Gastrocnemius medialis (tissue), 4 donors: ENCODE measurements around the gene IPO5. TPM values are rescaled to one million over a fixed set of nuclear protein-coding genes. Genes with fewer than 3 reads are reported as not detected.
"Not testable (repeated sequence)": the region's sequence is repeated elsewhere in the genome, so short reads cannot be mapped to it uniquely, and the experiment has no call there.

Experiments used
- ATAC-seq, 2 donors: fragments of 150-250 bp; one replicate each; pipeline ENCODE4 v1.9.1; 2016
- DNase-seq, 2 donors: peaks; one replicate each; pipeline ENCODE4 v3.0.0-alpha.2; 2019
- H3K27ac ChIP-seq, 4 donors: fragments of 200-600 bp; sonication (generic); 1 replicate in 1 of 4; 2 replicates in 3 of 4; pipeline ENCODE4 v1.5.1; 2016 to 2018; ENCODE audit warnings: mild to moderate bottlenecking in 2 of 4, moderate library complexity in 1 of 4
- H3K27me3 ChIP-seq, 3 donors: fragments of 200-600 bp; sonication (generic) in 2 of 3; 1 replicate in 1 of 3; 2 replicates in 2 of 3; pipeline versions ENCODE4 v1.5.1 to v1.6.0; 2016 to 2019; ENCODE audit warnings: mild to moderate bottlenecking in 1 of 3, moderate library complexity in 1 of 3
- H3K36me3 ChIP-seq, 2 donors: fragments of 200-600 bp; sonication (generic) in 1 of 2; one replicate each; pipeline ENCODE4 v1.5.1; 2017 to 2018
- H3K4me1 ChIP-seq, 2 donors: fragments of 200-600 bp; sonication (generic) in 1 of 2; one replicate each; pipeline ENCODE4 v1.5.1; 2016 to 2017; ENCODE audit warnings: mild to moderate bottlenecking in 2 of 2
- H3K4me3 ChIP-seq, 4 donors: fragments of 200-600 bp; sonication (generic) in 3 of 4; 1 replicate in 1 of 4; 2 replicates in 3 of 4; pipeline ENCODE4 v1.5.1; 2016 to 2019; ENCODE audit warnings: mild to moderate bottlenecking in 2 of 4
- H3K9me3 ChIP-seq, 3 donors: fragments of 200-600 bp; sonication (generic) in 2 of 3; 1 replicate in 1 of 3; 2 replicates in 2 of 3; pipeline ENCODE4 v1.5.1; 2016 to 2019
- POLR2A ChIP-seq, 2 donors: fragments of 450-650 bp; IDR thresholded peaks; one replicate each; pipeline ENCODE4 v1.6.1; 2017; ENCODE audit warnings: antibody characterized with exemption in 2 of 2, mild to moderate bottlenecking in 2 of 2, moderate library complexity in 2 of 2
- in situ Hi-C, 4 donors: fragments of 200-750 bp; cut with MboI; loops; one replicate each; pipeline versions ENCODE4 v1.15.0 to v1.8.0; 2017; ENCODE audit warnings: low sequenced_read_pairs in 4 of 4
- intact Hi-C: fragments of 100-400 bp; cut with DNase I; formaldehyde crosslinking; loops from one replicate; pipeline ENCODE4 v1.15.1; 2023; ENCODE audit warnings: low total_unique reads
- total RNA-seq, 4 donors: library from RNA; depleted of rRNA; stranded (reverse); fragments of >200 nt; gene quantifications; one replicate each; pipeline versions ENCODE4 v1.1.0 to v1.2.3, GENCODE V29; 2016
- TF ChIP-seq, protein P1 (sequence below), 5 experiments: fragments of 450-650 bp in 3 of 5; fragments of 200-600 bp in 2 of 5; sonication (generic) in 2 of 5; IDR thresholded peaks in 4 of 5; conservative IDR thresholded peaks in 1 of 5; 1 replicate in 4 of 5; 2 replicates in 1 of 5; pipeline ENCODE4 v1.5.1; 2016 to 2019; ENCODE audit warnings: antibody characterized with exemption in 5 of 5, mild to moderate bottlenecking in 3 of 5, moderate library complexity in 3 of 5

Gene IPO5
- total RNA-seq, 4 donors from 2014 or later, result 157 to 184 (median 177) TPM

GRCh38 chr13:98044301-98044700 lies 90.8 kb downstream of the IPO5 start:
- no peaks in the 10 kb centered on the region for H3K36me3 ChIP-seq
- intact Hi-C loops (no loop called here), in situ Hi-C loops (no loop called here)
- H3K27me3 ChIP-seq, result no peaks in the 10 kb centered on the region
- H3K4me1 ChIP-seq, result no peaks in the 10 kb centered on the region
- H3K4me3 ChIP-seq, result no peak overlapping the region
- DNase-seq, result no peak
- no peak overlapping the region for H3K27ac ChIP-seq
- TF ChIP-seq, protein P1, sequence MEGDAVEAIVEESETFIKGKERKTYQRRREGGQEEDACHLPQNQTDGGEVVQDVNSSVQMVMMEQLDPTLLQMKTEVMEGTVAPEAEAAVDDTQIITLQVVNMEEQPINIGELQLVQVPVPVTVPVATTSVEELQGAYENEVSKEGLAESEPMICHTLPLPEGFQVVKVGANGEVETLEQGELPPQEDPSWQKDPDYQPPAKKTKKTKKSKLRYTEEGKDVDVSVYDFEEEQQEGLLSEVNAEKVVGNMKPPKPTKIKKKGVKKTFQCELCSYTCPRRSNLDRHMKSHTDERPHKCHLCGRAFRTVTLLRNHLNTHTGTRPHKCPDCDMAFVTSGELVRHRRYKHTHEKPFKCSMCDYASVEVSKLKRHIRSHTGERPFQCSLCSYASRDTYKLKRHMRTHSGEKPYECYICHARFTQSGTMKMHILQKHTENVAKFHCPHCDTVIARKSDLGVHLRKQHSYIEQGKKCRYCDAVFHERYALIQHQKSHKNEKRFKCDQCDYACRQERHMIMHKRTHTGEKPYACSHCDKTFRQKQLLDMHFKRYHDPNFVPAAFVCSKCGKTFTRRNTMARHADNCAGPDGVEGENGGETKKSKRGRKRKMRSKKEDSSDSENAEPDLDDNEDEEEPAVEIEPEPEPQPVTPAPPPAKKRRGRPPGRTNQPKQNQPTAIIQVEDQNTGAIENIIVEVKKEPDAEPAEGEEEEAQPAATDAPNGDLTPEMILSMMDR (IDR thresholded peaks at IDR 0.05 in 4 of 5, conservative IDR thresholded peaks at IDR 0.05 in 1 of 5), result no peak
- TF ChIP-seq POLR2A (IDR thresholded peaks at IDR 0.05), result no peak
- ATAC-seq, result no peak
- H3K9me3 ChIP-seq, result no peaks in the 10 kb centered on the region

- intact Hi-C loops, H3K27ac ChIP-seq, H3K27me3 ChIP-seq, H3K9me3 ChIP-seq, ATAC-seq, DNase-seq, H3K36me3 ChIP-seq, H3K4me1 ChIP-seq, in situ Hi-C loops, H3K4me3 ChIP-seq: not testable (repeated sequence)
These were observed 94.3 kb downstream of the IPO5 start for GRCh38 chr13:98047785-98048184.

GRCh38 chr13:98048265-98048664 lies 94.8 kb downstream of the IPO5 start:
- H3K9me3 ChIP-seq, result no peaks in the 10 kb centered on the region
- intact Hi-C loops (no loop called here), in situ Hi-C loops (no loop called here)
- H3K4me1 ChIP-seq, result no peaks in the 10 kb centered on the region
- TF ChIP-seq POLR2A (IDR thresholded peaks at IDR 0.05), result no peak
- TF ChIP-seq, protein P1 (IDR thresholded peaks at IDR 0.05 in 4 of 5, conservative IDR thresholded peaks at IDR 0.05 in 1 of 5), result no peak
- no peak overlapping the region for H3K4me3 ChIP-seq
- H3K36me3 ChIP-seq, result no peaks in the 10 kb centered on the region
- no peak for ATAC-seq
- no peak for DNase-seq
- no peaks in the 10 kb centered on the region for H3K27me3 ChIP-seq
- no peak overlapping the region for H3K27ac ChIP-seq

- in situ Hi-C loops (no loop called here), intact Hi-C loops (no loop called here)
- no peak for ATAC-seq
- TF ChIP-seq, protein P1 (IDR thresholded peaks at IDR 0.05 in 4 of 5, conservative IDR thresholded peaks at IDR 0.05 in 1 of 5), result no peak
- TF ChIP-seq POLR2A (IDR thresholded peaks at IDR 0.05), result no peak
- Histone ChIP-seq H3K4me1 (no peaks in the 10 kb centered on the region), H3K4me3 (no peak overlapping the region), H3K27me3 (no peaks in the 10 kb centered on the region), H3K36me3 (no peaks in the 10 kb centered on the region), H3K9me3 (no peaks in the 10 kb centered on the region), H3K27ac (no peak overlapping the region)
- no peak for DNase-seq
These were observed 96.6 kb downstream of the IPO5 start for GRCh38 chr13:98050041-98050466.

DNA sequence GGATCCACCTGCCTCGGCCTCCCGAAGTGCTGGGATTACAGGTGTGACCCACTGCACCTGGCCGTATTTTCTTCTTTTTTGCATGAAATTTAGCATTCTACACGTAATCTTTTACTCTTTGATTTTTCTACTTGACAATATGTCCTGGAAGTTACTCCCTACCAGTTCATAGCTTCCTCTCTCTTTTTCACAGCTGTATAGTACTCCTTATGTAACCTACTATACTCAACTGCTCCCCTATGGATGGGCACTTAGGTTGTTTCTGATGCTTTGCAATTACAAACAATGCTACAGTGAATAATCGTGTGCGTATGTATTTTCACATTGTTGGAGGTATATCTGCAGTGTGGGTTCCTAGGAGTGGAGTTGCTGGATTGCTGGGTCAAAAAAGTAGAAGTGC lies 98.9 kb downstream of the IPO5 start:
- ATAC-seq, result no peak
- H3K9me3 ChIP-seq, result no peaks in the 10 kb centered on the region
- TF ChIP-seq POLR2A (IDR thresholded peaks at IDR 0.05), result no peak
- TF ChIP-seq, protein P1 (IDR thresholded peaks at IDR 0.05 in 4 of 5, conservative IDR thresholded peaks at IDR 0.05 in 1 of 5), result no peak
- in situ Hi-C loops, result no loop called here
- H3K4me1 ChIP-seq, result no peaks in the 10 kb centered on the region
- intact Hi-C loops, result no loop called here
- no peak for DNase-seq
- no peaks in the 10 kb centered on the region for H3K36me3 ChIP-seq
- no peak overlapping the region for H3K27ac ChIP-seq
- no peaks in the 10 kb centered on the region for H3K27me3 ChIP-seq
- no peak overlapping the region for H3K4me3 ChIP-seq
